ENCODE results near the gene VPS13D.

The VPS13D gene

GRCh38 chr1:12339396-12339795, 109.6 kb downstream of the VPS13D start:
- no peak overlapping the region for H3K4me3 ChIP-seq (ENCODE audit: low read length)
- H3K4me1 ChIP-seq (ENCODE audit: control insufficient read depth, low read length), result peaks cover 4% of the 10 kb centered on the region
- H3K4me2 ChIP-seq (ENCODE audit: low read length), result no peak overlapping the region
- no peaks in the 10 kb centered on the region for H3K9me3 ChIP-seq (ENCODE audit: control insufficient read depth, insufficient read depth, low read length)
- H3F3A ChIP-seq (ENCODE audit: control insufficient read depth, insufficient read depth), result peaks cover 8% of the 10 kb centered on the region; the same call in 1 of the 2 replicates
- H3K9me2 ChIP-seq (replicated peaks; ENCODE audit: control insufficient read depth, low read length), result no peaks in the 10 kb centered on the region
- no peak overlapping the region for H3K27ac ChIP-seq (ENCODE audit: low read depth, low read length)
- H3K36me3 ChIP-seq (ENCODE audit: control insufficient read depth, low read length), result peaks cover 12% of the 10 kb centered on the region
- H3K27me3 ChIP-seq (ENCODE audit: control insufficient read depth, low read length), result no peaks in the 10 kb centered on the region
- TF ChIP-seq CTCF (IDR thresholded peaks at IDR 0.05; ENCODE audit: low read depth, low read length, poor library complexity, severe bottlenecking) (no peak), EZH2phosphoT487 (IDR thresholded peaks at IDR 0.05; ENCODE audit: borderline replicate concordance, low read length) (no peak)
- no peaks in the 10 kb centered on the region for H4K20me1 ChIP-seq (ENCODE audit: control insufficient read depth, insufficient read depth, low read depth, low read length)
- H3K79me2 ChIP-seq (ENCODE audit: control insufficient read depth, low read length), result no peaks in the 10 kb centered on the region

- Histone ChIP-seq H3F3A (ENCODE audit: control insufficient read depth, insufficient read depth) (peaks cover 8% of the 10 kb centered on the region; the same call in 1 of the 2 replicates), H4K20me1 (ENCODE audit: control insufficient read depth, insufficient read depth, low read depth, low read length) (no peaks in the 10 kb centered on the region), H3K36me3 (ENCODE audit: control insufficient read depth, low read length) (peaks cover 11% of the 10 kb centered on the region), H3K79me2 (ENCODE audit: control insufficient read depth, low read length) (no peaks in the 10 kb centered on the region), H3K9me2 (replicated peaks; ENCODE audit: control insufficient read depth, low read length) (no peaks in the 10 kb centered on the region), H3K27me3 (ENCODE audit: control insufficient read depth, low read length) (no peaks in the 10 kb centered on the region), H3K4me3 (ENCODE audit: low read length) (no peak overlapping the region), H3K4me1 (ENCODE audit: control insufficient read depth, low read length) (peaks cover 10% of the 10 kb centered on the region), H3K9me3 (ENCODE audit: control insufficient read depth, insufficient read depth, low read length) (no peaks in the 10 kb centered on the region), H3K27ac (ENCODE audit: low read depth, low read length) (no peak overlapping the region), H3K4me2 (ENCODE audit: low read length) (no peak overlapping the region)
- TF ChIP-seq CTCF (IDR thresholded peaks at IDR 0.05; ENCODE audit: low read depth, low read length, poor library complexity, severe bottlenecking), result no peak
- no peak for TF ChIP-seq EZH2phosphoT487 (IDR thresholded peaks at IDR 0.05; ENCODE audit: borderline replicate concordance, low read length)
Observed at GRCh38 chr1:12339811-12340543, 110.1 kb downstream of the VPS13D start.

DNA sequence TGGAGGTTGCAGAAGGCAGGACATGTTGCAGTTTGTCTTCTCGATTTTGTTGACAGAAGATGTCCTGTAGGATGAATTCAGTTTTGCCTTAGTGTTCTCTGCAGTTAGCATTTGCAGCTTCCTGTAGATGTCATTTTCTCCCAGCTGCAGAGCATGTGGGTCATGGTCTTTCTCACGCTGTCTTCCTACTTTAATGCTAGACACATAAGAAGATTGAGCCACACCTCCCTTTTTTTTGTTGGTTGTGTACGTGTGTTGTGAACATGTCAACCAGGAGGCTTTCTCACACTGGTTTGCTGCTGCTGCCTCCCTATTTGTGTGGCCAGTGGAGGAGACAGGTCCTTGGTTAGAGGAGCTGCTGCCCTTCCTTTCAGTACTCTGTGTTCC, 110.7 kb downstream of the VPS13D start:
- TF ChIP-seq CTCF (IDR thresholded peaks at IDR 0.05; ENCODE audit: low read depth, low read length, poor library complexity, severe bottlenecking) (no peak), EZH2phosphoT487 (IDR thresholded peaks at IDR 0.05; ENCODE audit: borderline replicate concordance, low read length) (no peak)
- no peak overlapping the region for H3K27ac ChIP-seq (ENCODE audit: low read depth, low read length)
- H3F3A ChIP-seq (ENCODE audit: control insufficient read depth, insufficient read depth), result peaks cover 8% of the 10 kb centered on the region; the same call in 1 of the 2 replicates
- H3K9me2 ChIP-seq (replicated peaks; ENCODE audit: control insufficient read depth, low read length), result no peaks in the 10 kb centered on the region
- H3K27me3 ChIP-seq (ENCODE audit: control insufficient read depth, low read length), result no peaks in the 10 kb centered on the region
- H3K36me3 ChIP-seq (ENCODE audit: control insufficient read depth, low read length), result peaks cover 14% of the 10 kb centered on the region
- no peaks in the 10 kb centered on the region for H3K9me3 ChIP-seq (ENCODE audit: control insufficient read depth, insufficient read depth, low read length)
- H3K4me2 ChIP-seq (ENCODE audit: low read length), result no peak overlapping the region
- H3K4me3 ChIP-seq (ENCODE audit: low read length), result no peak overlapping the region
- H4K20me1 ChIP-seq (ENCODE audit: control insufficient read depth, insufficient read depth, low read depth, low read length), result no peaks in the 10 kb centered on the region
- peaks cover 15% of the 10 kb centered on the region for H3K4me1 ChIP-seq (ENCODE audit: control insufficient read depth, low read length)
- H3K79me2 ChIP-seq (ENCODE audit: control insufficient read depth, low read length), result no peaks in the 10 kb centered on the region

Measured in DOHH2 (cell line).